ENCODE measurements around the gene NOS1AP. TPM values are rescaled to one million over a fixed set of nuclear protein-coding genes. Genes with fewer than 3 reads are reported as not detected.

Gene NOS1AP
- total RNA-seq, 1 experiment from 2014 or later, result 2.4 TPM

GRCh38 chr1:162157469-162157868 is 88.0 kb downstream of the NOS1AP start:
- Mint-ChIP-seq H3K9me3 (ENCODE audit: unreplicated experiment) (no peaks in the 10 kb centered on the region), H3K4me1 (ENCODE audit: insufficient read depth, unreplicated experiment) (peaks cover 6% of the 10 kb centered on the region), H3K4me3 (ENCODE audit: unreplicated experiment) (no peak overlapping the region), H3K27ac (ENCODE audit: low read depth, unreplicated experiment) (no peak overlapping the region), H3K36me3 (ENCODE audit: insufficient read depth, unreplicated experiment) (no peaks in the 10 kb centered on the region), H3K27me3 (ENCODE audit: insufficient read depth, unreplicated experiment) (no peaks in the 10 kb centered on the region)
- CTCF ChIA-PET, result interaction anchor here (0.6 to 1.6 kb wide), 6 partner anchors 10 to 109 kb away, joined by 3 to 4 read pairs (median 3); no protein-coding TSS in a partner anchor
- TF ChIP-seq CTCF (IDR thresholded peaks at IDR 0.05; ENCODE audit: unreplicated experiment), result no peak
- BruUV-seq (replicated peaks), result no TSS peak
- intact Hi-C loops (cut with micrococcal nuclease), result no loop called here
- DNase-seq (ENCODE audit: unreplicated experiment), result no peak
- POLR2A ChIA-PET, result interaction anchor here (0.7 to 1.1 kb wide), 3 partner anchors 16 to 1180 kb away, joined by 3 to 5 read pairs (median 3); no protein-coding TSS in a partner anchor

- DNase-seq (ENCODE audit: unreplicated experiment), result no peak
- Mint-ChIP-seq H3K4me3 (ENCODE audit: unreplicated experiment) (no peak overlapping the region), H3K27me3 (ENCODE audit: insufficient read depth, unreplicated experiment) (no peaks in the 10 kb centered on the region), H3K9me3 (ENCODE audit: unreplicated experiment) (no peaks in the 10 kb centered on the region), H3K27ac (ENCODE audit: low read depth, unreplicated experiment) (no peak overlapping the region), H3K4me1 (ENCODE audit: insufficient read depth, unreplicated experiment) (peaks cover 6% of the 10 kb centered on the region), H3K36me3 (ENCODE audit: insufficient read depth, unreplicated experiment) (no peaks in the 10 kb centered on the region)
- no TSS peak for BruUV-seq (replicated peaks)
- intact Hi-C loops (cut with micrococcal nuclease), result no loop called here
- ChIA-PET POLR2A (interaction anchor here (0.6 to 1.1 kb wide), 4 partner anchors 17 to 43 kb away, joined by 3 to 7 read pairs (median 4); no protein-coding TSS in a partner anchor), CTCF (interaction anchor here (0.7 to 1.1 kb wide), 3 partner anchors 11 to 117 kb away, joined by 3 to 5 read pairs (median 3); no protein-coding TSS in a partner anchor)
- TF ChIP-seq CTCF (IDR thresholded peaks at IDR 0.05; ENCODE audit: unreplicated experiment), result no peak
These were observed 89.3 kb downstream of the NOS1AP start for GRCh38 chr1:162158624-162159271.

- no peak for TF ChIP-seq CTCF (IDR thresholded peaks at IDR 0.05; ENCODE audit: unreplicated experiment)
- Mint-ChIP-seq H3K4me3 (ENCODE audit: unreplicated experiment) (no peak overlapping the region), H3K27me3 (ENCODE audit: insufficient read depth, unreplicated experiment) (no peaks in the 10 kb centered on the region), H3K4me1 (ENCODE audit: insufficient read depth, unreplicated experiment) (peaks cover 6% of the 10 kb centered on the region), H3K36me3 (ENCODE audit: insufficient read depth, unreplicated experiment) (no peaks in the 10 kb centered on the region), H3K9me3 (ENCODE audit: unreplicated experiment) (no peaks in the 10 kb centered on the region), H3K27ac (ENCODE audit: low read depth, unreplicated experiment) (no peak overlapping the region)
- intact Hi-C loops (cut with micrococcal nuclease), result no loop called here
- BruUV-seq (replicated peaks), result no TSS peak
- DNase-seq (ENCODE audit: unreplicated experiment), result peak; percentile 48
- ChIA-PET POLR2A (interaction anchor here (0.6 to 1.0 kb wide), 3 partner anchors 18 to 236 kb away, joined by 3 to 7 read pairs (median 3); no protein-coding TSS in a partner anchor), CTCF (interaction anchor here (0.7 to 1.1 kb wide), 5 partner anchors 11 to 117 kb away, joined by 3 to 5 read pairs (median 3); no protein-coding TSS in a partner anchor)
These were observed 90.0 kb downstream of the NOS1AP start for GRCh38 chr1:162159515-162159914.

GRCh38 chr1:162161916-162162550 is 92.5 kb downstream of the NOS1AP start:
- no peaks in the 10 kb centered on the region for H3K36me3 Mint-ChIP-seq (ENCODE audit: insufficient read depth, unreplicated experiment)
- no TSS peak for BruUV-seq (replicated peaks)
- ChIA-PET POLR2A (interaction anchor here (0.7 kb wide), 1 partner anchor 174 kb away, joined by 3 read pairs; no protein-coding TSS in a partner anchor), CTCF (interaction anchor here (0.6 to 1.0 kb wide), 2 partner anchors 194 to 477 kb away, joined by 3 read pairs; no protein-coding TSS in a partner anchor)
- intact Hi-C loops (cut with micrococcal nuclease), result no loop called here
- peaks cover 6% of the 10 kb centered on the region for H3K4me1 Mint-ChIP-seq (ENCODE audit: insufficient read depth, unreplicated experiment)
- no peak for TF ChIP-seq CTCF (IDR thresholded peaks at IDR 0.05; ENCODE audit: unreplicated experiment)
- no peaks in the 10 kb centered on the region for H3K27me3 Mint-ChIP-seq (ENCODE audit: insufficient read depth, unreplicated experiment)
- no peak overlapping the region for H3K27ac Mint-ChIP-seq (ENCODE audit: low read depth, unreplicated experiment)
- no peaks in the 10 kb centered on the region for H3K9me3 Mint-ChIP-seq (ENCODE audit: unreplicated experiment)
- H3K4me3 Mint-ChIP-seq (ENCODE audit: unreplicated experiment), result no peak overlapping the region
- no peak for DNase-seq (ENCODE audit: unreplicated experiment)
